ENCODE data around the gene DOCK2.
A peak's percentile ranks its signal among the peaks of the same experiment; 100 is the strongest.

The DOCK2 gene

DNA sequence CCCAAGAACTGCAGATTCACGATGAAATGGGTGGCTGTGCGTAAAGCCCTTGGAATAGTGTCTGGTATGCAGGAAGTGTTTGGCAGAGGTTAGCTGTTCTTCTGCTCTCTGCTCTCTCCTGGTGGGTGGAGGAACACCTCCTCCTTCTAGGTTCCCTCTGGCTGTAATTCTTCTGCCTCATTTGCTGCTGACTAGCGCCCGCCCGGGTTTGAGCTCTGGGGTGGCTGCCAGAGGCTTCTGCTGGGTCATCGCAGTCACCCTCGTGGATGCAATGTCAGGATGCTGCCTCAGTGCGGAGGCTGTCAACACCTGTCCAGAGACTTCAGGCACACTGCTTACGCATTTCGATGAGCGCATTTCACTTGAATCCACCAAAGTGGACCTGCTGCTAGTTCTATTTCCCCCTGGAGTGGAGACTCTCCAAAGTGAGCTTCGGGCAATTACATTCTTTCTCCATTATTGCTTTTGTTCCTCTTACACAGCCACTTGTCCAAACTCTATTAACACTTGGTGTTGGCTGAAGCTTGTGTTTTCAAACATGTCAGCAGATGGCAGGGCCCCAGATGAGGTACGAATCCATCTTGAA lies 11.7 kb downstream of the DOCK2 start:
- Histone ChIP-seq H3K27ac (ENCODE audit: extremely low read depth, low read depth, low read length) (no peak overlapping the region), H3K4me1 (ENCODE audit: control insufficient read depth, insufficient read depth, low read length) (no peaks in the 10 kb centered on the region), H3K36me3 (ENCODE audit: control insufficient read depth in 2 of 2, insufficient read depth in 1 of 2, low read length in 2 of 2) (no peaks in the 10 kb centered on the region), H3K9me3 (ENCODE audit: control insufficient read depth, insufficient read depth, low read depth, low read length) (no peaks in the 10 kb centered on the region), H3K4me3 (ENCODE audit: low read depth, low read length) (no peak overlapping the region)
- POLR2A ChIA-PET = interaction anchor here (0.6 kb wide), 1 partner anchor 192 kb away, joined by 5 read pairs; no protein-coding TSS in a partner anchor
- CTCF ChIA-PET = no interaction called here
- TF ChIP-seq ZFHX2 (tag by site-specific recombination; conservative IDR thresholded peaks at IDR 0.05) (peak; percentile 13; the same call in 1 of the 2 replicates), ZNF24 (tag by site-specific recombination; IDR thresholded peaks at IDR 0.05) (no peak)

DNA sequence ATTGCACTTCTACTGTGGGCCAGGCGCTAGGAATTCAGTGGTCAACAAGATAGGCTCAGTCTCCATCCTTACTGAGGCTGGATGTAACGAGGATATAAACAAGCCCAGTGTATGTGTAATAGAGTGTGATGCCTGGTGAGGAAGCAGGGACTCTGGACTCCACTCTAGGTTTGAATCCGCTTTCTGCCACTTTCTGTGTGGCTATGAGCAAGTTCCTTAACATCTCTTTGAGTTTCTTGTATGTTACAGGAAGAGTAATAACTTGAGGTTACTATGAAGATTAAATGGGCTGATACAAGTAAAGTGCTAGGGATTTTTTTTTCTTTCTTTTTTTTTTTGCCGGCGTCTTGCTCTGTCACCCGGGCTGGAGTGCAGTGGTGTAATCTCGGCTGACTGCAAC lies 12.4 kb downstream of the DOCK2 start:
- POLR2A ChIA-PET = no interaction called here
- Histone ChIP-seq H3K9me3 (ENCODE audit: control insufficient read depth, insufficient read depth, low read depth, low read length) (no peaks in the 10 kb centered on the region), H3K36me3 (ENCODE audit: control insufficient read depth in 2 of 2, insufficient read depth in 1 of 2, low read length in 2 of 2) (no peaks in the 10 kb centered on the region), H3K27ac (ENCODE audit: extremely low read depth, low read depth, low read length) (no peak overlapping the region), H3K4me1 (ENCODE audit: control insufficient read depth, insufficient read depth, low read length) (no peaks in the 10 kb centered on the region), H3K4me3 (ENCODE audit: low read depth, low read length) (no peak overlapping the region)
- TF ChIP-seq, protein P1, sequence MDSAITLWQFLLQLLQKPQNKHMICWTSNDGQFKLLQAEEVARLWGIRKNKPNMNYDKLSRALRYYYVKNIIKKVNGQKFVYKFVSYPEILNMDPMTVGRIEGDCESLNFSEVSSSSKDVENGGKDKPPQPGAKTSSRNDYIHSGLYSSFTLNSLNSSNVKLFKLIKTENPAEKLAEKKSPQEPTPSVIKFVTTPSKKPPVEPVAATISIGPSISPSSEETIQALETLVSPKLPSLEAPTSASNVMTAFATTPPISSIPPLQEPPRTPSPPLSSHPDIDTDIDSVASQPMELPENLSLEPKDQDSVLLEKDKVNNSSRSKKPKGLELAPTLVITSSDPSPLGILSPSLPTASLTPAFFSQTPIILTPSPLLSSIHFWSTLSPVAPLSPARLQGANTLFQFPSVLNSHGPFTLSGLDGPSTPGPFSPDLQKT (IDR thresholded peaks at IDR 0.05; ENCODE audit: borderline replicate concordance, low read depth, low read length) = no peak
- TF ChIP-seq ZNF2 (tag by site-specific recombination; IDR thresholded peaks at IDR 0.05) = no peak
- no peak for TF ChIP-seq ZNF157 (tag by site-specific recombination; IDR thresholded peaks at IDR 0.05)
- TF ChIP-seq HOXD13 (CRISPR knock-in tag; IDR thresholded peaks at IDR 0.05; ENCODE audit: borderline replicate concordance) = no peak
- TF ChIP-seq ZNF169 (tag by site-specific recombination; IDR thresholded peaks at IDR 0.05) = no peak
- TF ChIP-seq, protein P2, sequence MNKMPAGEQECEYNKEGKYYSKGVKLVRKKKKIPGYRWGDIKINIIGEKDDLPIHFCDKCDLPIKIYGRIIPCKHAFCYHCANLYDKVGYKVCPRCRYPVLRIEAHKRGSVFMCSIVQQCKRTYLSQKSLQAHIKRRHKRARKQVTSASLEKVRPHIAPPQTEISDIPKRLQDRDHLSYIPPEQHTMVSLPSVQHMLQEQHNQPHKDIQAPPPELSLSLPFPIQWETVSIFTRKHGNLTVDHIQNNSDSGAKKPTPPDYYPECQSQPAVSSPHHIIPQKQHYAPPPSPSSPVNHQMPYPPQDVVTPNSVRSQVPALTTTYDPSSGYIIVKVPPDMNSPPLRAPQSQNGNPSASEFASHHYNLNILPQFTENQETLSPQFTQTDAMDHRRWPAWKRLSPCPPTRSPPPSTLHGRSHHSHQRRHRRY (tag by site-specific recombination; IDR thresholded peaks at IDR 0.05) = no peak
- no peak for TF ChIP-seq KLF9 (tag by site-specific recombination; IDR thresholded peaks at IDR 0.05; ENCODE audit: low read depth)
- no peak for TF ChIP-seq KLF8 (tag by site-specific recombination; IDR thresholded peaks at IDR 0.05)
- TF ChIP-seq ZFP41 (tag by site-specific recombination; IDR thresholded peaks at IDR 0.05; ENCODE audit: borderline replicate concordance) = no peak
- TF ChIP-seq ZNF843 (tag by site-specific recombination; IDR thresholded peaks at IDR 0.05) = no peak
- TF ChIP-seq, protein P3, sequence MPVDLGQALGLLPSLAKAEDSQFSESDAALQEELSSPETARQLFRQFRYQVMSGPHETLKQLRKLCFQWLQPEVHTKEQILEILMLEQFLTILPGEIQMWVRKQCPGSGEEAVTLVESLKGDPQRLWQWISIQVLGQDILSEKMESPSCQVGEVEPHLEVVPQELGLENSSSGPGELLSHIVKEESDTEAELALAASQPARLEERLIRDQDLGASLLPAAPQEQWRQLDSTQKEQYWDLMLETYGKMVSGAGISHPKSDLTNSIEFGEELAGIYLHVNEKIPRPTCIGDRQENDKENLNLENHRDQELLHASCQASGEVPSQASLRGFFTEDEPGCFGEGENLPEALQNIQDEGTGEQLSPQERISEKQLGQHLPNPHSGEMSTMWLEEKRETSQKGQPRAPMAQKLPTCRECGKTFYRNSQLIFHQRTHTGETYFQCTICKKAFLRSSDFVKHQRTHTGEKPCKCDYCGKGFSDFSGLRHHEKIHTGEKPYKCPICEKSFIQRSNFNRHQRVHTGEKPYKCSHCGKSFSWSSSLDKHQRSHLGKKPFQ (tag by site-specific recombination; IDR thresholded peaks at IDR 0.05) = no peak
- TF ChIP-seq ZNF175 (tag by site-specific recombination; IDR thresholded peaks at IDR 0.05) = no peak
- TF ChIP-seq ZNF426 (tag by site-specific recombination; IDR thresholded peaks at IDR 0.05) = no peak
- no peak for TF ChIP-seq OSR2 (tag by site-specific recombination; IDR thresholded peaks at IDR 0.05)
- CTCF ChIA-PET = no interaction called here

DNA sequence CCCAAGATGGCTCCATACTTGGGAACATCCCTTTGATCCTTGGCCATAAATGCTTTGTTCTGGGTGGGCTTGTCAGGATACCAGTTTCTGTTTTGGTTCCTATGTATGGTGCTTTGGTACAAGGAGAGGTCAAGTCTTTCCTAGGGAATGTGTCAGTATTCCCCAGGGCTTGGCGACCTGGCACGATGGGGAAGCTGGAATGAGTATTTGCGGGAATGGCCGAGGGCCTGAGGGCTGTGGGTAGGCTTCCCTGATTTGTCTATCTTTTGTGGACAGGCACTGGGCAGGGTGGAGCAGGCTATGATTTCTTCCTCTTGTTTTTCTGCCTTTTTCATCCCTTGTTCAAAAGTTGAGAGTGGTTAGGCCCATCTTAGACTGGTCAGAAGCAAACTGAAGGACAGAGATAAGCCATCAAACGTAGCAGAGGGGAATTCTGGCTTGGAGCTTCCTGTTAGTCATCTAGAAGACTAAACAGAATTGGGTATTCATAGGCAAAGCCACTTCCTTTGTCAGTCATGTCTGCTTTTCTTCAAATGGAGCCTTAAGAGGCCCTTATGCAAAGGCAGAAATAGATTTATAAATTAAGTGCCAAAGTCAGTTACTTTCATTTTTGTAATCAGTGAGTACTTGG lies 13.7 kb downstream of the DOCK2 start:
- no peak overlapping the region for H3K27ac ChIP-seq (ENCODE audit: extremely low read depth, low read depth, low read length)
- H3K36me3 ChIP-seq (ENCODE audit: control insufficient read depth in 2 of 2, insufficient read depth in 1 of 2, low read length in 2 of 2) = no peaks in the 10 kb centered on the region
- H3K9me3 ChIP-seq (ENCODE audit: control insufficient read depth, insufficient read depth, low read depth, low read length) = no peaks in the 10 kb centered on the region
- POLR2A ChIA-PET = no interaction called here
- CTCF ChIA-PET = no interaction called here
- H3K4me1 ChIP-seq (ENCODE audit: control insufficient read depth, insufficient read depth, low read length) = no peaks in the 10 kb centered on the region
- no peak overlapping the region for H3K4me3 ChIP-seq (ENCODE audit: low read depth, low read length)
- no peak for TF ChIP-seq ZIC2 (tag by site-specific recombination; IDR thresholded peaks at IDR 0.05)
- no peak for TF ChIP-seq KLF9 (tag by site-specific recombination; IDR thresholded peaks at IDR 0.05; ENCODE audit: low read depth)
- TF ChIP-seq ZNF157 (tag by site-specific recombination; IDR thresholded peaks at IDR 0.05) = no peak
- TF ChIP-seq, protein P4, sequence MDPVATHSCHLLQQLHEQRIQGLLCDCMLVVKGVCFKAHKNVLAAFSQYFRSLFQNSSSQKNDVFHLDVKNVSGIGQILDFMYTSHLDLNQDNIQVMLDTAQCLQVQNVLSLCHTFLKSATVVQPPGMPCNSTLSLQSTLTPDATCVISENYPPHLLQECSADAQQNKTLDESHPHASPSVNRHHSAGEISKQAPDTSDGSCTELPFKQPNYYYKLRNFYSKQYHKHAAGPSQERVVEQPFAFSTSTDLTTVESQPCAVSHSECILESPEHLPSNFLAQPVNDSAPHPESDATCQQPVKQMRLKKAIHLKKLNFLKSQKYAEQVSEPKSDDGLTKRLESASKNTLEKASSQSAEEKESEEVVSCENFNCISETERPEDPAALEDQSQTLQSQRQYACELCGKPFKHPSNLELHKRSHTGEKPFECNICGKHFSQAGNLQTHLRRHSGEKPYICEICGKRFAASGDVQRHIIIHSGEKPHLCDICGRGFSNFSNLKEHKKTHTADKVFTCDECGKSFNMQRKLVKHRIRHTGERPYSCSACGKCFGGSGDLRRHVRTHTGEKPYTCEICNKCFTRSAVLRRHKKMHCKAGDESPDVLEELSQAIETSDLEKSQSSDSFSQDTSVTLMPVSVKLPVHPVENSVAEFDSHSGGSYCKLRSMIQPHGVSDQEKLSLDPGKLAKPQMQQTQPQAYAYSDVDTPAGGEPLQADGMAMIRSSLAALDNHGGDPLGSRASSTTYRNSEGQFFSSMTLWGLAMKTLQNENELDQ (tag by site-specific recombination; IDR thresholded peaks at IDR 0.05; ENCODE audit: low read depth) = no peak
- TF ChIP-seq ZNF677 (tag by site-specific recombination; IDR thresholded peaks at IDR 0.05) = no peak
- no peak for TF ChIP-seq ZNF776 (tag by site-specific recombination; IDR thresholded peaks at IDR 0.05; ENCODE audit: borderline replicate concordance)
- TF ChIP-seq, protein P5, sequence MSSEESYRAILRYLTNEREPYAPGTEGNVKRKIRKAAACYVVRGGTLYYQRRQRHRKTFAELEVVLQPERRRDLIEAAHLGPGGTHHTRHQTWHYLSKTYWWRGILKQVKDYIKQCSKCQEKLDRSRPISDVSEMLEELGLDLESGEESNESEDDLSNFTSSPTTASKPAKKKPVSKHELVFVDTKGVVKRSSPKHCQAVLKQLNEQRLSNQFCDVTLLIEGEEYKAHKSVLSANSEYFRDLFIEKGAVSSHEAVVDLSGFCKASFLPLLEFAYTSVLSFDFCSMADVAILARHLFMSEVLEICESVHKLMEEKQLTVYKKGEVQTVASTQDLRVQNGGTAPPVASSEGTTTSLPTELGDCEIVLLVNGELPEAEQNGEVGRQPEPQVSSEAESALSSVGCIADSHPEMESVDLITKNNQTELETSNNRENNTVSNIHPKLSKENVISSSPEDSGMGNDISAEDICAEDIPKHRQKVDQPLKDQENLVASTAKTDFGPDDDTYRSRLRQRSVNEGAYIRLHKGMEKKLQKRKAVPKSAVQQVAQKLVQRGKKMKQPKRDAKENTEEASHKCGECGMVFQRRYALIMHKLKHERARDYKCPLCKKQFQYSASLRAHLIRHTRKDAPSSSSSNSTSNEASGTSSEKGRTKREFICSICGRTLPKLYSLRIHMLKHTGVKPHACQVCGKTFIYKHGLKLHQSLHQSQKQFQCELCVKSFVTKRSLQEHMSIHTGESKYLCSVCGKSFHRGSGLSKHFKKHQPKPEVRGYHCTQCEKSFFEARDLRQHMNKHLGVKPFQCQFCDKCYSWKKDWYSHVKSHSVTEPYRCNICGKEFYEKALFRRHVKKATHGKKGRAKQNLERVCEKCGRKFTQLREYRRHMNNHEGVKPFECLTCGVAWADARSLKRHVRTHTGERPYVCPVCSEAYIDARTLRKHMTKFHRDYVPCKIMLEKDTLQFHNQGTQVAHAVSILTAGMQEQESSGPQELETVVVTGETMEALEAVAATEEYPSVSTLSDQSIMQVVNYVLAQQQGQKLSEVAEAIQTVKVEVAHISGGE (tag by site-specific recombination; conservative IDR thresholded peaks at IDR 0.05; ENCODE audit: low read depth) = no peak

Data from HEK293 (cell line).